Nucleus accumbens (tissue), 56 donors: ENCODE results near the gene DEPDC5.
A peak's percentile ranks its signal among the peaks of the same experiment; 100 is the strongest.

ENCODE experiments used
- DNase-seq, 56 donors: peaks; one replicate each; lab custom pipeline; 2025; lab: John Stamatoyannopoulos, UW

The DEPDC5 gene

DNA sequence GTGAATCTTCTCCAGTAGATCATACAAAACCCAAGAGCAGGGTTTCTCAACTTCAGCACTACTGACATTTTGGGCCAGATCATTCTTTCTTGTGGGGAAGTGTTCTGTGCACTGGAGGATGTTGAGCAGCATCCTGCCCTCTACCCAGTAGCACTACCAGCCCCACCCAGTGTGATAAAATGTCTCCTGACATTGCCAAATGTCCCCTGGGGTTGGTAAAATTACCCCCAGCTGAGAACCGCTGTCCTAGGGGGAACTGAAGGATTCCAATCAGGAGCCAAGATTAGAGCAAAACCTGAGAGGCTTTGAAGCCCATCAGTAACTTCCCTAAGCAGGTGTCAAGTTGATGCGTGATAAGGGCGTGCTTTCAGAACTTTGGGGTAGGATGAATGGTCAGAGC lies 129.2 kb downstream of the DEPDC5 start:
- DNase-seq = no peak

DNA sequence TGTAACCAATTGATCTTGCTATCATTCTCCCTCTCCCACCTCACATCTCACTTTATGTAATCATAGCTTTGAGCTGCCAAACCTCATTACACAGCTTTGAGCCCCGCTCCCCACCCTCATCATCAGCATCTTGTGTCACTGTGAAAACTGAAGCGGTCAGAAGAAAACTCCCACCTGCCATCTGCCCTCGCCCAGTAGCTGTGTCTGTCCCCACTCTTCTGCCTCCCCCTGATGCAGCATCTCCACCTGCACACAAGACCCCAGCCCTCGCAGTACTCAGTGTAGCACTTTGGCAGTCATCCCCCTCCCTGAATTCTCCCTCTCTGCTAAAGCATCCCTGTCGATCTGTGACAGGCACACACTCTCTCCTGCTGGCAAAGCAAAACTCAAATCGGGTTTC lies 130.2 kb downstream of the DEPDC5 start:
- DNase-seq = no peak

DNA sequence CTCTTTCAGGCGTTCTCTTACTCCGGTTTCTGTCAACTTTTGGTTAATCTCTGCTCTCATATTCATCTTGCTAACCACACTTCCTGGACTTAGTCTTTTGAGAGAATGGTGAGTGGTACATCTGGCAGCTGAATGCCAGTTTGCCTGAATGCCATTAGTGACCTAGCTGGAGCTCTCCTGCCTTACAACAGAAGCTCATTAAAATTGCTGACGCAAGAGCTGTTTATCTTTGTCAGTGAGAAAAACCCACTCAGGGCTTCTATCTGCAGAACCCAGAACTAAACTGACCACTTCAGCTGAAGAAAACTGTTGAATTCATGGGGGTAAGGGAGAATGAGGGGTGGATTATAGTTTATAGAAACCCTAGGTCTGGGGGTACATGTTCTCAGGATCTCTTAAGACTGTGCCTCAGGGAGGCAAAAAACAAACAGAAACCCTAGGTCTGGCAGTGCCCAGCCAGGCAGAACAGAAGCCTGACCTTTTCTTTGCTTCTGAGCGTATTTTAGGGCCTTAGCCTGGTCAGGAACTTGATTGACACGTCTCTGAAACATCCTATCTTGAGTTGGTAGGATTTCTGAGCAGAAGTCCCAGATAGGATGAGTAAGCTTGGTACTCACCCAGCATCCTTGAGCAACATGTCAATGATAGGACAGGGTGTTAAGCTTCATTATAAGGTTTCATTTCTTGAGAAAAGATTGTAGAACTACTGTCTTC lies 137.7 kb downstream of the DEPDC5 start:
- DNase-seq = peak in 3 of 56 donors; percentile 3 to 19 (median 7)

DNA sequence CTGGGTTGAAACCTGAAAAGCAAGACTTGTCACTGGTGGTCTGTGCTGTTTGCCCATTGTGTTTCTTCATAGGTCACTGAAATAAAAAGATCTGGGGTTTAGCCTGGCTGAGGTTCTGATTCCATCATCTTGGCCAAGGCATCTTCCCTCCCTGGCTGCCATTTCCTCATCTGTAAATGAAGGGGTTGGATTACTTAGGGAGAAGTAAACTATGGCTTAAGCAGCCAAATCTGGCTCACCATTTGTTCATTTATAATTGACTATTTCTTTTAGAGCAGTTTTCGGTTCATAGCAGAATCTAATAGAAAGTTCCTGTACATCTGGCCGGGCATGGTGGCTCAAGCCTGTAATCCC lies 138.2 kb downstream of the DEPDC5 start:
- DNase-seq = no peak

DNA sequence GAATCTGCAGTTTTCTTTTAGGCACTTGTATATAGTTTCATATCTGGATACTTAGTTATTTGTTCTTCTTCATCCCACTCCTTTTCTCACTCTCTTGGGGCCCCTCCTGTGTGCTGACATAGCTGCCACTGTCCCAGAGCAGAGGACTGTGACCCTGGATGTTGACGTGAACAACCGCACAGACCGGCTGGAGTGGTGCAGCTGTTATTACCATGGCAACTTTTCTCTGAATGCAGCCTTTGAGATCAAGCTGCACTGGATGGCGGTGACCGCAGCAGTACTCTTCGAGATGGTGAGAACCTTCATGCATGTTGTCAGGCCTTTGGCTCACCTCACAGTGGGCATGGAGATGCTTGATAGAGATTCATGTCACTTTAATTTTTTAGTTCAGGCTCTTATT lies 139.6 kb downstream of the DEPDC5 start:
- DNase-seq = peak in 50 of 56 donors; percentile 16 to 86 (median 56)

DNA sequence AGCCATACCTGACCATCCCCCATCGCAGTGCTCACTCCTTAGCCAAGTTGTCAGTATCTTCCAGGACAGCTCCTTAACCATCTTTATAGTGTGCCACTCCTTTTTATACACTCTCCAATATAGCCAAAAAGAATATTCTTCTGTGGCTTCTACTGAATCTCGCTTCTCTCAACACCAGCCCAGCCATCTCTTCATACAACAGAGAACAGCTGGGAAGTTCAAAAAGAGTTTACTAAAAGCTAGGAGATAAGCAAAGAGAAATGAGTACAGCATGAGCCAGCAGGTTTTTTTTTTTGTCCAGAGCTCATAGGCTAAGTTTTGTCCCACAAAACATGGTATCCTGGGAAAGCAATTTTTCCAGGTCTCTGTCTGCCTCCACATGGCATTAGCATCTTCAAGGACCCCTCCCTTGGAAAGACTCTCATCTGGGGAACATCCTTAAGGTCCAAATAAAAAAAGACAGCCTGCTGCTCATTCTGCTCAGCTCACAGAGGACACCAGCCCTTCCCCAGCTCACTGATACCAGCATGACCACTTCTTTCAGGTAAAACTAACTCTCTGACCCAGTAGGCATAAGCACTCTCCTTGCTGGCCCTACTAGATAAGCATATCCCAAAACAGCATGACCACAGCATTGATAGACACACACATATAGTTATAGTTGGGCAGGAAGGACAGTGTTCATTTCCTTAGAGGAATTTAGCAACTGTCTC lies 141.7 kb downstream of the DEPDC5 start:
- DNase-seq = no peak

DNA sequence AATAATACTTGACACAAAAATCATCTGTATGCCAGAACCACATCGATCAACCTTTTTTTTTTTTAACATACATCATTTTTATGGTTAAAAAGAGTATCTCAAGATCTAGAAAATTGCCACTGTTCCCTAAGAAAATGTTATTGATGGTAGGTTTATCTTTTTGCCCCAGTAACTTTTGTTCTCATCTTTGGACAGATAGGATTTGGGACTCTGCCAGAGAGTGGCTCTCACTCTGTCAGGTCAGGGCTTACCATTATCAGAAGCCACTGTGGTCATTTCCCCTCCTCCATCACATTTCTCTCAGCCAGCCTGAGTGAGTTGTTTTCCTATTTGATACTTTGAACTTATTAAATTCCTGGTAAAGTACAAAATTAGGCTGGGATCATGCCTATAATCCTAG lies 142.7 kb downstream of the DEPDC5 start:
- DNase-seq = no peak

DNA sequence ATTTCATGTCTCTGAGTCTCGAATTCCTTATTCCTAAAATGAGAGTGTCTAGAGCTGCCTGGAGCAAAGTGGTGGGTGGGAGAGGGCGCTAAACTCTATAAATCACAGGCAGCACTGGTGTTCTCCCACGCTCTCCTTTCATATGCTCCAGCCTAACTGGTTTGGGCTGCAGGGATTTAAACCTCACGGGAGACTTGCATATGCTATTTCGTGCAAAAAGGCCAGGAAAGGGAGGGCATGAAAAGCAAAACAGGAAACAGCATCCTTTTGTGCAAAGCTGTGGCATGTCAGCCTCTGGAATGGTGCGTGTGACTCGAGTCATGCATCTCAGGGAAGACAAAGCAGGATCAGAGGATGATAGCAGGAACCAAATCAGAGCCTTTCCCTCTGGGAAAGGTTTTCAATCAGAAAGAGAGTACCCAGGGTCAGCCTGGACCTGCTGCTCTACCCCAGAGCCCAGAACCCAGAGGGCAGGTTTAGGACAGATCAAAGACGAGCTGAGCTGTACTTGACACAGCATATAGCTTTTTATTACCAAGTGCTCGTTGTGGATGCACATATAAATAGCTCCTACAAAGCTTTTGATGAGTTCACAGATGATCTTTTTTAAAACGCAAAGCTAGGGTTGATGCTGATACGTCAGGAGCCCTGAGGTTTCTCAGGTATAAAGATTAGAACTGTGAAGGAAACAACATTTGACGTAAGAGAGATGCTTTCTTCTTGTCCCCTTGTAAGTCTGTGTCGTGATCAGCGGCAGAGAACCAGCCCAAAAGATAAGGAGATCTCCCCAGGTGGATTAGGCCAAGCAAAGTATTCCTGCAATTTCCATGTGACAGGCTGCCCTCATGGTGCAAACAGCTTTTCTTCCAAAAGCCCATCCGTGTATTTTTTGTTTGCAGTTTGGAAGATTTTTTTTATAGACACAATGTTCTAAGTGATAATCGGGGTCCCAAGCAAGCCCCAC lies 144.3 kb downstream of the DEPDC5 start:
- DNase-seq = peak in 28 of 56 donors; percentile 7 to 70 (median 28)

DNA sequence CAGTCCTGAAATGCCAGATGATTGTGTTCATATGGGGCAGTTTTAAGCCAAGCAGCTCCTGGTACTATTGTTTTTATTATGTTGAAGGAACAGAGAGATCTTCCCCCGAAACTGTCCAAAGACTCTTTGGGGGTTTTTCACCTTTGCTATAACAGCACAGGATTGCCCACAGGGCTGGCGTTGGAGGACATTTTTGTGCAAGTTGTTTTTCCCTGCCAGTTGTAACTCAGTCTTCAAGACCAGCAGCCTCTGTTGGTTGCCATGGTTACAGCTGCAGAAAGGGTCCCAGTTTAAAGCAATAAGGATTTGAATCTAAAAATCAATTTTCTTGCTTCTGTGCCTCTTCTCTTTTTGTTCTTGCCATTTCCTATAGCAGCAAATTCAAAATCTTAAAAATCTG lies 145.1 kb downstream of the DEPDC5 start:
- peak in 22 of 56 donors; percentile 6 to 62 (median 28) for DNase-seq

DNA sequence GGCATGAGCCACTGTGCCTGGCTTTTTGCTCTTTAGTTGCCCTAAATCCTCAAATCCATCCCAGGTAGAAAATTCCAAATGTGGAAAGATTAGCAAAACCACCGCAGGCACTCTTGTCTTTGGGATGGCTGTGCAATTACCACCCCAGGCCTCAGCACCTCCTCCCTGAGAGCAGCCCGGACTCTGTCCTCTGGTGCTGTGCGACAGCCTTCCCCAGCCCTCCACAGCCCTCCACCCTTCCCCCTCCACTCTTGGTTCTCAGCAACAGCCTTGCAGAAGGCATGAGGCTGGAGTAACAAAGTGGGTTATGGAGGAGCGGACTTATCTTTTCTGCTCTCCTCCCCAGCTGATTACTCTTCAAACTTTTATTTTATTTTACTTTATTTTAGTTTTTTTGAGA lies 145.8 kb downstream of the DEPDC5 start:
- no peak for DNase-seq

DNA sequence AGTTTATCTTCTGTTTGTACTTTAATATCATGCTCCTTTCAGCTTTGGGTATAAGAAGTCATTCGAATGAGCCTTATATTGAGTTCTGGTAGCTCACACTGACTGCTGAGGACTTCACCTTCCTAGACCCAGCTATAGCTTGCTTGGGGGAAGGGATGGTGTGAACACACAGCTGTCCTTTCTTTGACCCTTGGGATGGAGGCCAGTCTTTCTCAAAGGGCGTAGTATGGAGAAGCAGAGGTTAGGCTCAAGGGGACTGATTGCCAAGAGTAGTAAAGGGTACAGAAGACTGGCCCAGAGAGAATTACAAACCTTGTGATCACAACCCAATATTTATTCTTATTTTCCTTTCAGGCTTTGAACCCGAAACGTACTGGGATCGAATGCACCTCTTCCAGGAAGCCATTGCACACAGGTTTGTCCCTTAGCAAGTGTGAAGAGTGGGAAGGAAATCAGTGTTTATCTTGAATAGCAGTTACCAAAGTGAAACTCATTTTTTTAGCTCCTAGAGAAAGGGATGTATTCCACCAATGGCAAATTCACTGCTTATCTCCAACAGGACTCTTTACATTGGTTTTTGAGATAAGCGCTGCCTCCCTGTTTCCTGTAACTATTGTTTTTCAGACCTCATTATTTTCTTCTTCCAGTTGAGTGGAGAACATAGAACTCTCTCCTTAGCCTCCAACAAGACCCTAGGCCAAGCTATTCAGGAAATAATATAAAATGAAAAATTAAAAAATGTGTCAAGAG lies 147.7 kb downstream of the DEPDC5 start:
- no peak for DNase-seq

DNA sequence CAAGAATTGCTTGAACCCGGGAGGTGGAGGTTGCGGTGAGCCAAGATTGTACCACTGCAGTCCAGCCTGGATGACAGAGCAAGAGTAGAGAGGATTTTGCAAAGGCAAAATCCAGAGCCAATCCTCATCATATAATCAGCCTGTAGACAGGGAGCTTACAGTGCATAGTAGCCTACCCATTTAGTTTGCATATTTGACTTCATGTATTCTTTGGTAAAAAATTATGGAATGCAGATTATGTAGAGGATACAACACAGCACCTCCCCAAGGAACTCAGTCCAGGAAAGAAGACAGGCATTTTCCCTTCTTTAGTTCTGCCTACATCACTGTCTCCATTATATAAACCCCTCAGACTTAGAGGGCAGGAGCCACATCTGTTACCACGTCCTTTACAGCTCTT lies 150.8 kb downstream of the DEPDC5 start:
- DNase-seq = no peak

DNA sequence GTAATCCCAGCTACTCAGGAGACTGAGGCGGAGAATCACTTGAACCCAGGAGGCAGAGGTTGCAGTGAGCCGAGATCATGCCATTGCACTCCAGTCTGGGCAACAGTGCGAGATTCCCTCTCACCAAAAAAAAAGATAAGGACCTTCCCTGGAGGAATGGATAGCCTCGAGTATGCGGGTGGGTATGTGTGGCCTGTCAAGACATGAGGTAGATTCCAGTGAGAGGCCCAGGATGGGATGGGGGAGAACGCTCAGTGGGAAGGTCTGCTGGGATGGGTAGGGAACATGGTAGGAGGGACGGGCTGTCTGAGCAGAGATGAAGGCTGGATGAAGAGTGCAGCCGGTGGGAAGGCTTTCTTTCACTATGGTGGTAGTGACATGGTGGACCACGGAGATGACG lies 151.5 kb downstream of the DEPDC5 start:
- no peak for DNase-seq

DNA sequence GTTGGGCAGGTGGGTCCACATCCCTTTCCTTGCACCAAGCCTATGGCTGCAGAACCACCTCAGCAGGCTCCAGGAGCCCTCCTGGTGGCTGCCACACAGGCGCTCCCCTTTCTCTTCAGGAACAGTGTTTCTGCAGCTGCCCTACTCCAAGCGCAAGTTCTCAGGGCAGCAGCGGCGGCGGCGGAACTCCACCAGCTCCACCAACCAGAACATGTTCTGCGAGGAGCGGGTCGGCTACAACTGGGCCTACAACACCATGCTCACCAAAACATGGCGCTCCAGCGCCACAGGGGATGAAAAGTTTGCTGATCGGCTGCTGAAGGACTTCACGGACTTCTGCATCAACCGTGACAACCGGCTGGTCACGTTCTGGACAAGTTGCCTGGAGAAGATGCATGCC lies 152.3 kb downstream of the DEPDC5 start:
- DNase-seq = no peak

DNA sequence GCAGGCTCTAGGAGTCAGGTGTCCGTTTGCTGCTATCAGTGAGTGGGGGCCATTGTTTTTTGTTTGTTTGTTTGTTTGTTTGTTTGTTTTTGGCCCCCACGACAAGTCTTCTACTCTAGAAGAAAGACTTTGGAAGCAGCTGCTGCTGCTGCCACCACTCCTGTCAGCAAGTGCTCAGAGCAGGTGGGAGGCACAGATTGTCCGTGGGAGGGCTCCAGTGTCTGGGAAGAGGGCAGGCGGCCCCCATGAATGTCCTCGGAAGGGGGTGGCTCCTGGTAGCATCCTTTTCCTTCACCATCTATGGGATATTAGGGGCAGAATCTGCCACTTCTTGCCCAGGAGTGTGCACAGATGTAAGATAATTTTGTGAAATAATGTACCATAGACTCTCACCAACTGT lies 152.8 kb downstream of the DEPDC5 start:
- no peak for DNase-seq

DNA sequence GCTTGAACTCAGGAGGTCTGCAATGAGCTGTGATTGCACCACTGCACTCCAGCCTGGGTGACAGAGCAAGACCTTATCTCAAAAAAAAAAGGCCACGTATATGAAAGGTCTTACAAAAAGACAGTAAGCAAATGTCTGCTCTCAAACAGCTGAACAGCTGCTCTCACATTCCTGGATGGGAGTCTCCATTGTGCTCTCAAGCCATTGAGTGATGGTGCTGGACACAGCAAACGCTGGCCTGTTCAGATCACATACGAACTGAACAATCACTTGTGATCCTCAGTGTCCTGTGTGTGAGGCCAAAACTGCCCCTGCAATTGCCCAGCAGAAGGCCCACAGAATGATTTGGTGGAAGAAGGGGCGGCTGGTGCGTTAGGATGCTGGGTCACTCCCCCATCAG lies 156.2 kb downstream of the DEPDC5 start:
- DNase-seq = no peak

DNA sequence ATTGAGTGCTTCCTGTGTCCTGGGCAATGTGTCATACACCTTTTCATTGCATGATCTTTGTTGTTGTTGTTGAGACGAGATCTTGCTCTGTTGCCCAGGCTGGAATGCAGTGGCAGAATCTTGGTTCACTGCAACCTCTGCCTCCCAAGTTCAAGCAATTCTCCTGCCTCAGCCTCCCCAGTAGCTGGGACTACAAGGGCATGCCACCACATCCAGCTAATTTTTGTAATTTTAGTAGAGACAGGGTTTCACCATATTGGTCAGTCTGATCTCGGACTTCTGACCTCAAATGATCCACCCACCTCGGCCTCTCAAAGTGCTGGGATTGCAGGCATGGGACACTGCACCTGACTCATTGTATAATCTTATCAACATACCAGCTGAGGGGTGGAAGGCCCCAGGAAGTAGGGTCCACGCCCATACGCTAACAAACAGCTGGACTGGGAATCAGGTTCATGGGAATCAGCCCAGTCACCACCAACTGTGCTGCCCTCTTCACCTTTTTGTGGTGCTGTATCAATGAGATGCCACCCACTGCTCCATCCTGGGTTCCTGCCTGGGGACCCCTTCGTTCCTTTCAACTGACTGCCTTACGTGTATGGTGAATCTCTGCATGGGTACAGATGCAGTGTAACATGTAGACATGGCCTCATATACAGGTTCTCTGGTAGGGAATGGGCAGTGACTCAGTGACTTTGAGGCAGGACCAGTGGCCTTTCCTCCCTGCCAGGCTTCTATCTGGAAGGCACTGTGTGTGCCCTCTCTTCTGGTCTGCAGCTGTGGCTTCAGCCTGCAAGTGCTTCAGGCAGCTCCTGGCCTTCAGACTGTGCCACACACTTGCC lies 158.0 kb downstream of the DEPDC5 start:
- no peak for DNase-seq

DNA sequence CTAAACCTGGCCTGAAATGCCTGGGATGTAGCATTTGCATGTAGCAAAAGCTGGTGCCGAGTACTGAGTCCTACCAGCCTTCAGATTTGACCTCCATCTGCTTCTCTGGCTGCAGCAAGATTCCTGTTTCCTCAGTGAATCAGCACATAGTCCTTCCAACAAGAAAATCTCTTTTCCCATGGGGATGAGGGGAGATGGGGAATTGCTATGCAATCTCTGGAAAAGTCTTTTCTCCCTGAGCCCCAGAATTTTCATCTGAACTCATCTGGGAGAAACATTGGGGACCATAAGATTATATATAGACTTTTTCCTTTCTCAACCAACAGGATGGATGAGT lies 158.6 kb downstream of the DEPDC5 start:
- no peak for DNase-seq

DNA sequence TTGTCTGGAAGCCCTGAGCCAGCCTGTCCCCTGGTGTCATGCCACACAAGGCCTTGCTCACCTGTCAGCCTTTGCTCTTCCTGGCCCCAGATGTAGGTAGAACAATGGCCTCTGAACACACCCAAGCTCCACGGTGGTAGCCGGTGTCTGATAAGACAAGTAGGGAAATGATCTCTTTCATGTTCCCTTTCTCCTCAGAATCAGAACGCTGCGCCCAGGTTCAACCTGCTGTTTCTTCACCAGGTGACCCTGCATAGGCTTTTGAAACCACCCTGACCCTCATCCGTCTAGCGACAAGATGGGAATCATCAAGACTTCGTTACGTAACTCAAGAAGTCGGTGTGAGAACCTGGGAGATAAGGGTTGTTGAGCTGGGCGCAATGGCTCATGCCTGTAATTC lies 161.8 kb downstream of the DEPDC5 start:
- DNase-seq = no peak
